ENCODE results near the gene VAMP8.
A peak's percentile ranks its signal among the peaks of the same experiment; 100 is the strongest.

The VAMP8 gene

DNA sequence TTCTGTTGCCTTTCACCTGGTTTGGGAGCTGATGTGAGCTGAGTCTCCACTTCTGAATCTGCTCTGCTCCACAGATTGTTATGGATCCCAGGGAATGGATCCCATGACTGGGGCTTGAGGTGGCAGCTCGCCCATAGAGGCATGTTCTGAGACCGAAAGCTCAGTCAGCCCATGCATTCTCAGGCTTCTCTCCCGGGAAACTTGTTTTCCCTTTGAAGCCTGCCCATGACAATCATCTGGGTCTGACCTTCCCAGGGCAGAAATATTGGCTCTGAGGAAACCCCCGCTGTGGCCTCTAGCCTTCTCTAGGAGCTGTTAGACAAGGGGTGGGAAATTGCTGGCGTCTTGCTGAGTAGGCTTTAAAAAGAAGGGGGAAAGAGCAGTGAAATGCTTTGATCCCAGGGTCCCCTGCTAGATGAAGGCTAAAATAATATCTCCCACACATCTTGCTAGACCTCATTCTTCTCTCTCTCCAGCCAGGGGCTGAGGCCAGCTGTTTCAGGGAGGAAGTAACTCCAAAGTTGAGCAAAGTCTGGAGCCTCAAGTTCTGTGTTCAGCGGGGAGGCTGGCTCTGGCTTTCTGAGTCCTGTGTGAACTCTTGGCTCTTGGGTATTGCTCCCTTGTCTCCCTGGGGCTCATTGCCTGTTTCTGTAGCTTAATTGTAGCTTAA is 2.0 kb downstream of the VAMP8 start:
- Histone ChIP-seq H3K4me2 (ENCODE audit: insufficient read depth, low read length) (no peak overlapping the region), H3K27ac (ENCODE audit: low read length) (no peak overlapping the region), H3K4me3 (ENCODE audit: low read depth in 1 of 2, low read length in 2 of 2) (no peak overlapping the region), H3K36me3 (ENCODE audit: insufficient read depth, low read length) (no peaks in the 10 kb centered on the region), H2AFZ (ENCODE audit: low read depth, low read length) (no peak overlapping the region; the same call in 1 of the 2 replicates), H3K9ac (ENCODE audit: low read depth, low read length) (no peak overlapping the region), H3K79me2 (ENCODE audit: insufficient read depth, low read length) (no peaks in the 10 kb centered on the region), H3K4me1 (ENCODE audit: insufficient read depth, low read length) (peaks cover 8% of the 10 kb centered on the region), H3K27me3 (ENCODE audit: insufficient read depth, low read length, poor library complexity) (peaks cover 24% of the 10 kb centered on the region), H3K9me3 (ENCODE audit: insufficient read depth, low read length, severe bottlenecking) (no peaks in the 10 kb centered on the region), H4K20me1 (ENCODE audit: insufficient read depth, low read length) (no peaks in the 10 kb centered on the region)
- no peak for DNase-seq
- no peak for ATAC-seq (ENCODE audit: insufficient read depth, low read depth)
- TF ChIP-seq EZH2 (IDR thresholded peaks at IDR 0.05; ENCODE audit: borderline replicate concordance, low read depth, low read length, severe bottlenecking), result no peak
- TF ChIP-seq, protein P1, sequence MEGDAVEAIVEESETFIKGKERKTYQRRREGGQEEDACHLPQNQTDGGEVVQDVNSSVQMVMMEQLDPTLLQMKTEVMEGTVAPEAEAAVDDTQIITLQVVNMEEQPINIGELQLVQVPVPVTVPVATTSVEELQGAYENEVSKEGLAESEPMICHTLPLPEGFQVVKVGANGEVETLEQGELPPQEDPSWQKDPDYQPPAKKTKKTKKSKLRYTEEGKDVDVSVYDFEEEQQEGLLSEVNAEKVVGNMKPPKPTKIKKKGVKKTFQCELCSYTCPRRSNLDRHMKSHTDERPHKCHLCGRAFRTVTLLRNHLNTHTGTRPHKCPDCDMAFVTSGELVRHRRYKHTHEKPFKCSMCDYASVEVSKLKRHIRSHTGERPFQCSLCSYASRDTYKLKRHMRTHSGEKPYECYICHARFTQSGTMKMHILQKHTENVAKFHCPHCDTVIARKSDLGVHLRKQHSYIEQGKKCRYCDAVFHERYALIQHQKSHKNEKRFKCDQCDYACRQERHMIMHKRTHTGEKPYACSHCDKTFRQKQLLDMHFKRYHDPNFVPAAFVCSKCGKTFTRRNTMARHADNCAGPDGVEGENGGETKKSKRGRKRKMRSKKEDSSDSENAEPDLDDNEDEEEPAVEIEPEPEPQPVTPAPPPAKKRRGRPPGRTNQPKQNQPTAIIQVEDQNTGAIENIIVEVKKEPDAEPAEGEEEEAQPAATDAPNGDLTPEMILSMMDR (IDR thresholded peaks at IDR 0.05; ENCODE audit: borderline replicate concordance, extremely low read depth, low read length, poor library complexity, severe bottlenecking), result no peak

DNA sequence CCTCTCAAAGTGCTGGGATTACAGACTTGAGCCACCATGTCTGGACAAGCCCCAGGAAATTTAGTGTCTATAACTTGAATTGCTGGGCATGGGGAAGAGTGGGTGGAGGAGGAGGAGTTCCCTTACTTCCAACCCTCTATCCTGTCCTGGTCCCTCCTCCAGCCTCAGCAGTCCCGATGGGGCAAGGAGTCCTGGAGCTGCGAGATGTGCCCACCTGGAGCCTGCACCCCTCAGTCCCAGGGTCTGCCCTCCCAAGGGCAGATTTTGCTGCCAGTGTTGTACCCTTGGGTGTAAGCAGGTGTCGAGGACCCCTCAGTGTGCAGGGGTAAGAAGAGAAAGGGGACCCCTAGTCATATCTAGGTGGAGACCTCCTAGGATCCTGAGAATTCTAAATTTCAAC is 2.8 kb downstream of the VAMP8 start:
- peaks cover 16% of the 10 kb centered on the region for H3K4me1 ChIP-seq (ENCODE audit: insufficient read depth, low read length)
- peaks cover 24% of the 10 kb centered on the region for H3K27me3 ChIP-seq (ENCODE audit: insufficient read depth, low read length, poor library complexity)
- H3K27ac ChIP-seq (ENCODE audit: low read length), result no peak overlapping the region
- H3K9ac ChIP-seq (ENCODE audit: low read depth, low read length), result no peak overlapping the region
- peaks cover 5% of the 10 kb centered on the region; the same call in 1 of the 2 replicates for H3K79me2 ChIP-seq (ENCODE audit: insufficient read depth, low read length)
- no peaks in the 10 kb centered on the region for H3K36me3 ChIP-seq (ENCODE audit: insufficient read depth, low read length)
- H2AFZ ChIP-seq (ENCODE audit: low read depth, low read length), result no peak overlapping the region
- H3K9me3 ChIP-seq (ENCODE audit: insufficient read depth, low read length, severe bottlenecking), result no peaks in the 10 kb centered on the region
- ATAC-seq (ENCODE audit: insufficient read depth, low read depth) (no peak), DNase-seq (no peak)
- TF ChIP-seq EZH2 (IDR thresholded peaks at IDR 0.05; ENCODE audit: borderline replicate concordance, low read depth, low read length, severe bottlenecking), result no peak
- TF ChIP-seq, protein P1 (IDR thresholded peaks at IDR 0.05; ENCODE audit: borderline replicate concordance, extremely low read depth, low read length, poor library complexity, severe bottlenecking), result no peak
- H3K4me2 ChIP-seq (ENCODE audit: insufficient read depth, low read length), result no peak overlapping the region
- H3K4me3 ChIP-seq (ENCODE audit: low read depth in 1 of 2, low read length in 2 of 2), result no peak overlapping the region
- H4K20me1 ChIP-seq (ENCODE audit: insufficient read depth, low read length), result no peaks in the 10 kb centered on the region

DNA sequence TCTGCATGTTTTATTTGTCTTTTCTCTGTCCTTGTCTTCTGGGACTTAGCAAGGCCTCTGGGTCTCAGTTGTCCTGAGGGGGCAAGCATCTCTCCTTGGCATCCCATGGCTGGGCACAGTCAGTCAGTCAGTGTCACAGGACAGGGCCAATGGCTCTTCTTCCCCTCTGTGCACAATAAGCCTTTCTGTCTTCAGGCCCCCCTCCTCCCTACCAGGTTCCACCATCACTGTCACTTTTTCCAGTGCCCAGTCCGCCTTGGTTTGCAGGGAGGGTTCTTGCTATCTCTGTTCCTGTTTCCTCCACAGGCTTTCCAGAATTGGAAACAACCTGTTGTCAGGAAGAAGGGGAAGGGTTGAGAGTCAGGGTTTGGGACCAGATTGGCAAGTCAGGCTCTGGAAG is 5.1 kb downstream of the VAMP8 start:
- Histone ChIP-seq H3K4me2 (ENCODE audit: insufficient read depth, low read length) (no peak overlapping the region), H3K9ac (ENCODE audit: low read depth, low read length) (no peak overlapping the region), H3K4me1 (ENCODE audit: insufficient read depth, low read length) (peaks cover 24% of the 10 kb centered on the region), H3K27me3 (ENCODE audit: insufficient read depth, low read length, poor library complexity) (peaks cover 22% of the 10 kb centered on the region), H4K20me1 (ENCODE audit: insufficient read depth, low read length) (no peaks in the 10 kb centered on the region), H3K4me3 (ENCODE audit: low read depth in 1 of 2, low read length in 2 of 2) (no peak overlapping the region), H3K27ac (ENCODE audit: low read length) (no peak overlapping the region), H2AFZ (ENCODE audit: low read depth, low read length) (0 out of 2 replicates have a peak overlapping the region, but pooled peaks have one; percentile 2), H3K9me3 (ENCODE audit: insufficient read depth, low read length, severe bottlenecking) (no peaks in the 10 kb centered on the region), H3K79me2 (ENCODE audit: insufficient read depth, low read length) (peaks cover 10% of the 10 kb centered on the region; the same call in 1 of the 2 replicates), H3K36me3 (ENCODE audit: insufficient read depth, low read length) (no peaks in the 10 kb centered on the region)
- DNase-seq, result no peak
- no peak for TF ChIP-seq EZH2 (IDR thresholded peaks at IDR 0.05; ENCODE audit: borderline replicate concordance, low read depth, low read length, severe bottlenecking)
- TF ChIP-seq, protein P1 (IDR thresholded peaks at IDR 0.05; ENCODE audit: borderline replicate concordance, extremely low read depth, low read length, poor library complexity, severe bottlenecking), result no peak
- ATAC-seq (ENCODE audit: insufficient read depth, low read depth), result no peak
